Liver (tissue), 3 donors: ENCODE measurements around the gene SRRD.

ENCODE experiments used
- EGR1 ChIP-seq, 2 donors: IDR thresholded peaks; 2 replicates each; pipeline ENCODE4 v1.6.1; 2016 to 2018; ENCODE audit warnings: antibody characterized with exemption in 2 of 2, low read depth in 2 of 2
- FOXA1 ChIP-seq: IDR thresholded peaks from 2 replicates; pipeline ENCODE4 v1.6.1; 2016; ENCODE audit warnings: antibody characterized with exemption
- GABPA ChIP-seq, 2 donors: IDR thresholded peaks in 1 of 2; conservative IDR thresholded peaks in 1 of 2; 2 replicates each; pipeline ENCODE4 v1.6.1; 2016; ENCODE audit warnings: antibody characterized with exemption in 2 of 2, mild to moderate bottlenecking in 1 of 2, moderate library complexity in 1 of 2
- HNF4A ChIP-seq, 2 donors: conservative IDR thresholded peaks; 2 replicates each; pipeline ENCODE4 v1.6.1; 2016; ENCODE audit warnings: antibody characterized with exemption in 2 of 2, mild to moderate bottlenecking in 2 of 2
- HNF4G ChIP-seq: IDR thresholded peaks from 2 replicates; pipeline ENCODE4 v1.6.1; 2016; ENCODE audit warnings: antibody characterized with exemption
- JUND ChIP-seq, 2 donors: IDR thresholded peaks; 2 replicates each; pipeline ENCODE4 v1.6.1; 2016; ENCODE audit warnings: antibody characterized with exemption in 2 of 2
- NR2F2 ChIP-seq: IDR thresholded peaks from 2 replicates; pipeline ENCODE4 v1.6.1; 2016; ENCODE audit warnings: antibody characterized with exemption
- RAD21 ChIP-seq, 2 donors: IDR thresholded peaks; 2 replicates each; pipeline ENCODE4 v1.6.1; 2016; ENCODE audit warnings: antibody characterized with exemption in 2 of 2, mild to moderate bottlenecking in 2 of 2
- TAF1 ChIP-seq: conservative IDR thresholded peaks from 2 replicates; pipeline ENCODE4 v1.6.1; 2016; ENCODE audit warnings: antibody characterized with exemption, mild to moderate bottlenecking
- YY1 ChIP-seq: IDR thresholded peaks from 2 replicates; pipeline ENCODE4 v1.6.1; 2016; ENCODE audit warnings: antibody characterized with exemption, mild to moderate bottlenecking
- TF ChIP-seq, protein P1 (sequence below): fragments of 150-350 bp; IDR thresholded peaks from 2 replicates; pipeline ENCODE4 v1.5.1; 2017; ENCODE audit warnings: improper control_type of control experiment, low read depth, low read length; ENCODE audit not compliant: missing input control
- TF ChIP-seq, protein P2 (sequence below): IDR thresholded peaks from 2 replicates; pipeline ENCODE4 v1.6.1; 2016; ENCODE audit warnings: antibody characterized with exemption, mild to moderate bottlenecking
- TF ChIP-seq, protein P3 (sequence below): IDR thresholded peaks from 2 replicates; pipeline ENCODE4 v1.6.1; 2016; ENCODE audit warnings: antibody characterized with exemption
- donor health status: healthy.
- donor health status: healthy.

DNA sequence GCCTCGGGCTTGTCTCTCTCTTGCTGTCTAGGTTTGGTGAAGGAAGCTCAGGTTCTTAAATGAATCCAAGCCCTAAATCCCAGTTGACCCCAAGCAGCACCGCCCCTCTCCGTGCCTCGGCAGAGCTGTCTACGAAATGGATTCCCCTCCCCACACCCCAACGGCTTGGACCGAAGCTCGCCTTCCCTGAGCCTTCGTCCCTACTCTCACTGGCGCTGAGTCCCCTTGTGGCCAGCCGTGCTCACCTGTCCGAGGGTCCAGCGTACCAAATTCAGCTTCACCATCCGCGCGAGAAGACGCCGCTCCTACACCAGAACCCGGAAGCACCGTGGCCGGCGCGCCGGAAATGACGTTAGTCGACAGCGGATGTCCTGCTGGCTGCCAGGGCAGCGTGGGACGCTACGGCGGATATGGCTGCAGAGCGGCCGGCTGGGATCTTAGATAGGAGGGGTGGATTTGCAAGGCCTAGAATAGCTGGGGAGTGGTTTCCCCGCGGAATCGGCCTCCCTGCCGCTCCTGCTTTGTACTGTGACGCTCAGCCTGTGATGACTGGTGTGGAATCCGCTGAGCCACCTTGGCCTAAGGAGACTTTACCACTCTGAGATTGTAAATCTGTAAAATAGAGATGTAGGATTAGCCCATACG, 28.6 kb downstream of the SRRD start, which contains the start of gene TFIP11:
- TF ChIP-seq TAF1 (no peak), GABPA (IDR thresholded peaks at IDR 0.05 in 1 of 2, conservative IDR thresholded peaks at IDR 0.05 in 1 of 2) (peak; percentile 96 to 100), RAD21 (IDR thresholded peaks at IDR 0.05) (peak; percentile 40 to 60), JUND (IDR thresholded peaks at IDR 0.05) (no peak), YY1 (peak; percentile 88), EGR1 (IDR thresholded peaks at IDR 0.05; ENCODE audit: low read depth in 2 of 2) (no peak), FOXA1 (no peak), HNF4G (no peak), HNF4A (conservative IDR thresholded peaks at IDR 0.05) (no peak), NR2F2 (no peak)
- TF ChIP-seq, protein P1, sequence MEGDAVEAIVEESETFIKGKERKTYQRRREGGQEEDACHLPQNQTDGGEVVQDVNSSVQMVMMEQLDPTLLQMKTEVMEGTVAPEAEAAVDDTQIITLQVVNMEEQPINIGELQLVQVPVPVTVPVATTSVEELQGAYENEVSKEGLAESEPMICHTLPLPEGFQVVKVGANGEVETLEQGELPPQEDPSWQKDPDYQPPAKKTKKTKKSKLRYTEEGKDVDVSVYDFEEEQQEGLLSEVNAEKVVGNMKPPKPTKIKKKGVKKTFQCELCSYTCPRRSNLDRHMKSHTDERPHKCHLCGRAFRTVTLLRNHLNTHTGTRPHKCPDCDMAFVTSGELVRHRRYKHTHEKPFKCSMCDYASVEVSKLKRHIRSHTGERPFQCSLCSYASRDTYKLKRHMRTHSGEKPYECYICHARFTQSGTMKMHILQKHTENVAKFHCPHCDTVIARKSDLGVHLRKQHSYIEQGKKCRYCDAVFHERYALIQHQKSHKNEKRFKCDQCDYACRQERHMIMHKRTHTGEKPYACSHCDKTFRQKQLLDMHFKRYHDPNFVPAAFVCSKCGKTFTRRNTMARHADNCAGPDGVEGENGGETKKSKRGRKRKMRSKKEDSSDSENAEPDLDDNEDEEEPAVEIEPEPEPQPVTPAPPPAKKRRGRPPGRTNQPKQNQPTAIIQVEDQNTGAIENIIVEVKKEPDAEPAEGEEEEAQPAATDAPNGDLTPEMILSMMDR: no peak
- TF ChIP-seq, protein P2, sequence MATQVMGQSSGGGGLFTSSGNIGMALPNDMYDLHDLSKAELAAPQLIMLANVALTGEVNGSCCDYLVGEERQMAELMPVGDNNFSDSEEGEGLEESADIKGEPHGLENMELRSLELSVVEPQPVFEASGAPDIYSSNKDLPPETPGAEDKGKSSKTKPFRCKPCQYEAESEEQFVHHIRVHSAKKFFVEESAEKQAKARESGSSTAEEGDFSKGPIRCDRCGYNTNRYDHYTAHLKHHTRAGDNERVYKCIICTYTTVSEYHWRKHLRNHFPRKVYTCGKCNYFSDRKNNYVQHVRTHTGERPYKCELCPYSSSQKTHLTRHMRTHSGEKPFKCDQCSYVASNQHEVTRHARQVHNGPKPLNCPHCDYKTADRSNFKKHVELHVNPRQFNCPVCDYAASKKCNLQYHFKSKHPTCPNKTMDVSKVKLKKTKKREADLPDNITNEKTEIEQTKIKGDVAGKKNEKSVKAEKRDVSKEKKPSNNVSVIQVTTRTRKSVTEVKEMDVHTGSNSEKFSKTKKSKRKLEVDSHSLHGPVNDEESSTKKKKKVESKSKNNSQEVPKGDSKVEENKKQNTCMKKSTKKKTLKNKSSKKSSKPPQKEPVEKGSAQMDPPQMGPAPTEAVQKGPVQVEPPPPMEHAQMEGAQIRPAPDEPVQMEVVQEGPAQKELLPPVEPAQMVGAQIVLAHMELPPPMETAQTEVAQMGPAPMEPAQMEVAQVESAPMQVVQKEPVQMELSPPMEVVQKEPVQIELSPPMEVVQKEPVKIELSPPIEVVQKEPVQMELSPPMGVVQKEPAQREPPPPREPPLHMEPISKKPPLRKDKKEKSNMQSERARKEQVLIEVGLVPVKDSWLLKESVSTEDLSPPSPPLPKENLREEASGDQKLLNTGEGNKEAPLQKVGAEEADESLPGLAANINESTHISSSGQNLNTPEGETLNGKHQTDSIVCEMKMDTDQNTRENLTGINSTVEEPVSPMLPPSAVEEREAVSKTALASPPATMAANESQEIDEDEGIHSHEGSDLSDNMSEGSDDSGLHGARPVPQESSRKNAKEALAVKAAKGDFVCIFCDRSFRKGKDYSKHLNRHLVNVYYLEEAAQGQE: no peak
- TF ChIP-seq, protein P3, sequence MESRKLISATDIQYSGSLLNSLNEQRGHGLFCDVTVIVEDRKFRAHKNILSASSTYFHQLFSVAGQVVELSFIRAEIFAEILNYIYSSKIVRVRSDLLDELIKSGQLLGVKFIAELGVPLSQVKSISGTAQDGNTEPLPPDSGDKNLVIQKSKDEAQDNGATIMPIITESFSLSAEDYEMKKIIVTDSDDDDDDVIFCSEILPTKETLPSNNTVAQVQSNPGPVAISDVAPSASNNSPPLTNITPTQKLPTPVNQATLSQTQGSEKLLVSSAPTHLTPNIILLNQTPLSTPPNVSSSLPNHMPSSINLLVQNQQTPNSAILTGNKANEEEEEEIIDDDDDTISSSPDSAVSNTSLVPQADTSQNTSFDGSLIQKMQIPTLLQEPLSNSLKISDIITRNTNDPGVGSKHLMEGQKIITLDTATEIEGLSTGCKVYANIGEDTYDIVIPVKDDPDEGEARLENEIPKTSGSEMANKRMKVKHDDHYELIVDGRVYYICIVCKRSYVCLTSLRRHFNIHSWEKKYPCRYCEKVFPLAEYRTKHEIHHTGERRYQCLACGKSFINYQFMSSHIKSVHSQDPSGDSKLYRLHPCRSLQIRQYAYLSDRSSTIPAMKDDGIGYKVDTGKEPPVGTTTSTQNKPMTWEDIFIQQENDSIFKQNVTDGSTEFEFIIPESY: peak; percentile 81
